Keratinocyte (primary cell): Measurements from ENCODE around the gene CUL2.

ENCODE experiments used
- CTCF ChIP-seq, 3 experiments: IDR thresholded peaks in 1 of 3; conservative IDR thresholded peaks in 1 of 3; optimal IDR thresholded peaks in 1 of 3; 2 replicates in 2 of 3; 3 replicates in 1 of 3; pipeline versions ENCODE3 to v1.5.1; 2011; ENCODE audit warnings: low read length in 3 of 3, mild to moderate bottlenecking in 3 of 3, moderate library complexity in 2 of 3, control low read depth in 1 of 3, inconsistent platforms in 1 of 3; ENCODE audit not compliant: insufficient read depth in 2 of 3; ENCODE audit errors: extremely low read depth in 1 of 3
- EZH2 ChIP-seq: IDR thresholded peaks from one replicate; pipeline ENCODE4 v1.6.1; 2012; ENCODE audit warnings: inconsistent platforms, mild to moderate bottlenecking, low read length, moderate library complexity

- TF ChIP-seq CTCF (optimal IDR thresholded peaks at IDR 0.05 in 1 of 3, IDR thresholded peaks at IDR 0.05 in 1 of 3, conservative IDR thresholded peaks at IDR 0.05 in 1 of 3; ENCODE audit: extremely low read depth in 1 of 3, insufficient read depth in 2 of 3, low read length in 3 of 3) = no peak
- no peak for TF ChIP-seq EZH2
Observed at GRCh38 chr10:35003906-35004305, 86.2 kb downstream of the CUL2 start.
